Activated CD8-positive, alpha-beta memory T cell treated with anti-CD3 and anti-CD28 coated beads, Interleukin-2, amount 50 U/mL, for 4 hours (primary cell): ENCODE measurements around the gene JAK1.

Experiments
- DNase-seq: peaks from one replicate; pipeline ENCODE4 v3.0.0-alpha.2; 2020

Gene JAK1

DNA sequence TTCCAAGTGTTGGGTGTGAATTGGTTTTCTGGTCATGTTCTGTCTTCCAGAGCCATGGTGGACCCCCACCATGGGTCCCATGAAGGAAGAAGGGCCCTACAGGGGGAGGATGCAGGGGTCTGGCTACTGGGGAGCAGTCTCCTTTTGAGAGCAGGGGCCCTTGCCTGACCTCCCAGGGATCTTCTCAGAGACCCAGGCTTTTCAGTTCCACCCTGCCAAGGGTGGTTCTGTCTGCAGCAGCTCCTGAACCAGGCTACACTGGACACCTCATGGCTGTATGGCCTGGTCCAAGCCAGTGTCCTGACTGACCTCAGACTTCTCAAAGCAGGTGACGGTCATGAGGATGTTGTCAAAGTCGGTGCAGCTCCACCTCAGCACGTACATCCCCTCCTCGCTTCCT lies 109.0 kb downstream of the JAK1 start:
- no peak for DNase-seq

DNA sequence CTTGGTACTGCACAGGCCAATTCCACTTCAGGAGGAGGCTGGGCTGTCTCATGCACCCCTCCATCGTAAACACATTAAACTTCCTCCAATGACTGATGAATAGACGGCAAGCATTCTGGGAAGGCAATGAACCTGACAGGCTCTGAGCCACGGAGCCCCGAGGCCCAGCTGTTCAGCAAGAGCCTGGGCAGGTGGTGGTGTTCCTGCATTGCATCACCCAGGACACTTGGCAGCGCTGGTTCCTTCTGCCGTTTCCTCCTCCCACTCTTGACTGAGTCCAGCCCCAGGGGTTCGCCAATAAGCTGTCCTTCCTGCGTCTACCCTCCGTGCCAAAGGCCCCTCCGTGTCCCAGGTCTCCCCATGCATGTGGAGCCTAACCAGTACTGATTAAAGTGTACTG lies 109.8 kb downstream of the JAK1 start:
- no peak for DNase-seq

DNA sequence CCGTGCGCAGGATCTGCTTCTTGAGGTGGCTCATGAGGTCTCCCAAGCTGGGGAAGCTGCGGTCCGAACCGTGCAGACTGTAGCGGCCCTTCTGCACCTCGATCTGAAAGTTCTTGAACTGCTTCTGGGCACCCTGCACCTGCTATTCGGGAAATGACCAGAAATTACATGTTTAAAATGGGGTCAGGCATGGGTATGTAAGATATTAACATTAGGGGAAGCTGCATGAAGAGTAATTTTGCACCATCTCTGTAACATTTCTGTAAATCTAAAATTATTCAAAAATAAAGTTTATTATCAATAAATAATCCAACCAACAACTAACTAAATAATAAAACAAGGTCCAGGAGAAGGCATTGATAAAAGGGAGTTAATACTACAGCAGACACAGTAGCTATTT lies 110.8 kb downstream of the JAK1 start:
- DNase-seq = no peak

DNA sequence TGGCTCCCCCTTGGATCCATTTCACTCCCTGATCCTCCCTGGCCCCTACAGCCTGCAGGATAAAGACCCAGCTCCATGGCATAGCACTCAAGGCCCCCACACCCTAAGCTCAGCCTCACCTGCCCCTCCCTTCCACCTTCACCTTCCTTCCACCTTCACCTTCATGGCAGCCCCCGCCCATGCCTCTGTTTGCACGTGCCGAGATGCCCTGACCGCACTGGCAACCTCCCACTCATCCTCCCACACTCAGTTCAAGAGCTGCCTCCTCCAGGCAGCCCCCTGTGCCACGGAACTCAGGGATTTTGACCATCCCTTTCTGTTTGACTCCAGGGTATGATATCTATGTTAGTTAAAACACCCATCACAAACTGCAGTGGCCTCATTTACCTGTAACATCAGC lies 111.7 kb downstream of the JAK1 start:
- DNase-seq = no peak

DNA sequence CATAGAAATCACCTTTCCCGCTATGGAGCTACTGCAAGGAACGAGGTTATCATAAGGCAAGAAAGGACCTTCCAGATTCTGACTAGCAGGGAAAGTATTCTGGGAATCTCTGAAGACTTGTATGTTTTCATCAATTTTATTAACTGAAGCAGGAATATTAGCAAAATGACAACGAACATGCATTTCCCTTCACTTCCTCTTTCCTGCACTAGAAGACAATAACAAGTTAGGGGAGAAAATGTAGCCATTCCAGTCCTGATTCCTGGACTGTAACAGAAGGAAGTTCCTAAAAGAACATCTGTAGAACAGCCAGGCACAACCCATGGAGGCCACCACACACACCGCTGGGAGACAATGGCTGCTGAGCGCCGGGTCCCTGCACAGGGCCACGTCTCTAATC lies 114.7 kb downstream of the JAK1 start:
- DNase-seq = no peak

DNA sequence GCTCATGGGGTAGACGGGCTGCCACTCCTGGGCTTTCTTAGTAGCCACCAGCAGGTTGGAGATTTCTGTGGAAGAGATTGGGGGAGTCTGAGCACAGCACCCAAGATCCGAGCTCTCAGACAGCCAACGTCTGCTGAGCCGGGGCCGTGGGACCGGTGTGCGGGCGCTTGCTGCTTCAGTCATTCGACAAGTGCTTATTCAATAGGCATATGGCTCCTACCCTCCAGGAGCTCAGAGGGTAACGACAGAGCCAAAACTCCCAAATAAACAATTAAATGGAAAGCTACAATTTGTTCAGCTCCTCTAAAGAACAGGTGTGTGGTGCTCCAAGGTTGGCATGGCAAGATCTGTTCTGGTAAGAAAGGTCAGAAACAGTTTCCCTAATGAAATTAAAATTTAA lies 115.5 kb downstream of the JAK1 start:
- DNase-seq = no peak

DNA sequence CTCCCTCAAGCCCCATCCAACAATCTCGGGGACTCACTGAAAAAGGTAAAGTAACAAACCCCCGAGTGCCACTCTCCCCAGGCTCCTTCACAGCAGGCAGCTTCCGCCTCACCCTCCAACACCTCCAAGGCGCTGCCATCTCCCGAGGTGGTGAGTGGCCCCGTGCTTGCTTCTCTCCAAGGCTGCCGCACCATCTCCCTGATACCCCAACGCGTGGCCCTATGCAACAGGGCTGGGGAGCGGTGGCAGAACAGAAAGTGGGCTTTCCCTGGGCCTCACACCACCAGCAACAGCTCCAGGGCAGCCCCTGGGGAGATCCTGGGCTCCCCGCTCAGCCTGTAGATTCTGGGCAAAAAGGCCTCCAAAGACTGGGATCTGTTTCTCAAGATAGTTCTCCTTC lies 116.4 kb downstream of the JAK1 start:
- no peak for DNase-seq

DNA sequence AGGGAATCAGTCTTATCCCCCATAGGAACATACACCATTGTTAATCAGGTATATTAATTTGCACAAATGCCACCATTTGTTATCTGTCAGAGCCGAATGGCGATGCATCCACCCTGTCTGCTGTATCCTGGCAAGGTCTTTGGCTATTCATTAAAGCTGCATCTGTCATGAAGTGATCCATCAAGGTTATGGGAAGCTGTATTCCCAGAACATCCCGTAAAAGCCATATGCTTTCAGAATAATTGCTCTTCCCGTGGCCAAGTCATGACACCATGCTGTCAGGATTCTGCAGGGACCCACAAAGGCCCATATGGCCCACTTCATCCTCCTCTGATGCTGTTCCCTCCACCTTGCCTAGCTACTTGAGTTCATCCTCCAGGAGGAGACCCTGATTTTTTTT lies 117.5 kb downstream of the JAK1 start:
- DNase-seq = no peak

DNA sequence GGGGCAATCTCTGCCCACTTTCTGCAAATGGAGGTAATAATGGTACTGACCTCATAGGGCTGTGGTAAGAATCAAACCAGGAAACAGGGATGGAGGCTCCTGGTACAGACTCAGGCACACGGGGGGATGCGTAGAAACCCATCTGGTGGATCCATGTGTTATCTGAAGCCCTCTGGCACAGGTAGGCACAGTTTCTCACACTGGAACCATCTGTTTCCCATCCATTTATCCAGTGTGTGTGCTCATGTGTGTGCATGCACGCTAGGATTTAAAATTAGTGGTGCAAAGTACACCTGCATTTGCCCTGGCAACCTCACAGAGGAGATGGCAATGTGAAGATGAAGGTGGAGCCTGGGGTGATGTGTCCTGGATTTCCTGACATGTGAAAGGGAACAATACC lies 118.2 kb downstream of the JAK1 start:
- no peak for DNase-seq

DNA sequence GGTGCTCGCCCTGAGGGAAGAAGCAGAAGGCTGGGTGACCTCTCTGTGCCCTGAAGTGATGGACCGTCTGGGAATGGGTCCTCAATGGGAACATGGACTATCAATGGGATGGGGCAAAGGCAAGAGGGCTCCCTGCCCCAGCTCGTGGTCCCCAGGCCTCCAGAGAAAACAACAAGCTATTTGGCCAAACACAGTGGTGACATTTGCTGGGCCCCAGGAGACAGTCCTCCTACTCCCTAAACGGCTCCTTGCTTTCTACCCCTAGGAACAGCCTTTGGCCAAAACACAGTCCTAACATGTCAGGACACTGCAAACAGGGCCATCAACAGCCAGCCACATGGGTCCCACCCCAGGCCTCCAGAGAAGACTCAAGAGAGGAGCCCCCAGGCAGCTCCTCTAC lies 118.7 kb downstream of the JAK1 start:
- DNase-seq = no peak

DNA sequence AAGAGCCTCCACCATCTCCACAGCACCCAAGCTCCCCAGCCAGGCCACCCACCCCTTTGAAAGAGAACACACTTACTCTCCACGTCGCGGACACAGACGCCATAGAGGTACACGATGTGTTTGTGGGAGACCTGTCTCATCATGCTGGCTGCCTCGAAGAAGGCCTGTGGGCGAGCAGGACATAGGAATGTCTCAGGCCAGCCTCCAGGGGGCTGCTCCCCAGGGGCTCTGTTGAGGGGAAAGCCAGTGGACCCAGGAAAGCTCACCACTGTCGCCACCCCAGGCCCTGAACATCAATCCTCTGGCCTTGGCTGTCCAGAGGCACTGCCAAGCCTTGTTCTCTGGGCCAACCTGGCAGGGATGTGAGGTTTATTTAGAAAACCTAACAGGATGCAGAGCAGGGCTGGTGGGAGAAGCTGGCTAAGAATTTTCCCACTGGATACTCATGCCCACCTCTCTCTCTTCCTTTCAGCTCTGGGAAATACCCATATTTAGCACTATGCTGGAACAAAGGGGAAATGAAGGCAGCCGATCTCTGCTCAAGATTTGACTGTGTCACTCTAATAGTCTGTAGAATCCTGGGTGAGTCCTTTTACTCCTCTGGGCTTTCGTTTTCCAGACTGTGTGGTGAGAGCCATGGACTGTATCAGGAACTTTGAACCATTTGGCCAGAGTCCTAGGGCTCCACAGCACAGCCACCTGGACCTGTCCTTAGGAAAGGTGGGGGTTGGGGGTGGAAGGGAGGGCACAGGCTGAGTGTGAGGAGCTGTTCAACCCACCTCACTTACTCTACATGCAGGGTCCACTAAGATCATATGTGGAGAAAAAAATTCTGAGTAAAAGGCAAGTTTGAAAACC lies 119.5 kb downstream of the JAK1 start:
- no peak for DNase-seq

DNA sequence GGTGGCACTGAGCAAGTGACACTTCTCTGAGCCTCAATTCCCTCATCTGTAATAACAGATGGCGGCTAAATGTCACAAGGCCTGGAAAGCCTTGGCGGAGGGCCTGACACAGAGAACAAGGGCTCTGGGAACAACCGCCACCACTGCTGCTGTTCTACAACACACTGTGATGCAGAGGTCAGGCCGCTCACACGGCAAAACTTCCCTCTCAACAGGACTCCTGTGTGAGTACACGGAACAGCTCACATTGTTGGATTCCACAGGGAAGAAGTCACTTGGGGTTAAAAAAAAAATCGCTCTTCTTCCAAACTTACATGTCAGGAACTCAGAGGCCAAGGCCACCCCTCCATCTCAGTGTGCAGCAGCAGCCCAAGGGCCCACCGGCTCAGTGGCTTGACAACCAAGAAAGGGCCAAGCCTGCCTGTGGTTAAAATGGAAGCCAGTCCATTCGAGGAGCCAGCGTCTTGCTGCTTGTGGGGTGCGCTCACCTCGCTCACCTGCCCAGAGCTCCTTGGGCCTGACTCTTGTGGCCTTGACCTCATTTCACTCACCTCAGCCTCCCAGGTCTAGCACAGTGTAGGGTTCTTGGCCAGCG lies 120.4 kb downstream of the JAK1 start:
- DNase-seq = no peak

DNA sequence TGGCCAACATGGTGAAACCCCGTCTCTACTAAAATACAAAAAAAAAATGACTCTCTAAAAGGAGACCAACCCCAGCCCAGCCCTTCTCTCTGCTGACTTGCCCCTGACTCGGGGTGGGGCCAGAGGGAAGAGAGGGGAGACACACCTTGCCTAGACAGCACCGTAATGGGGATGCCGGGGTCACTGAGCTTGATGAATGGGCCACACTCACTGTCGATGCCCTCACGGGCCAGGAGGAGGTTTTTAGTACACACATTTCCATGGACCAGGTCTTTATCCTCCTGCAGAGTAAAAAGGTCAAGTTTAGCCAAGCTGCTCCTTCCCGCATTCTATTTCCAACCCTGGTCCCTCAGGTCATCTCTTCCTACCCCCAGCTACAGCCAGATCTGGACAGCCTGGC lies 121.7 kb downstream of the JAK1 start:
- DNase-seq = no peak

DNA sequence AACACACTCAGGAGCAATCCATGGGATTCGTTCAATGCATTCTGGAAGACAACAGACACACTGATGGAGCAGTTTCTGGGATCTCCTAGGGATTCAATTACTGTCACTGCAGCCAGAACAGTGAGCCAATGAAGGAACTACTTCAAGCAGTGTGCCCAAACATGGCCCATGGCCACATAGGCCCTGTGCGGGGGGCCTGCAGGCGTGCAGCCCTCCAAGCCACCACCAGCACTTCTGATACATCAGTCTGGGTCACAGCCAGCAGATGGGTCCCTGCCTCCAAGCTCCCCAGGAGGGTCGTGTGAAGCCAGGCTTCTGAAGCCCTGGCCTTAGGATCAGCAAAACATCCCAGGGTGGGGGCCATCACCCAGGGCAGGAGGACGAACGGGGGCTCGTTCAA lies 122.2 kb downstream of the JAK1 start:
- DNase-seq = no peak

DNA sequence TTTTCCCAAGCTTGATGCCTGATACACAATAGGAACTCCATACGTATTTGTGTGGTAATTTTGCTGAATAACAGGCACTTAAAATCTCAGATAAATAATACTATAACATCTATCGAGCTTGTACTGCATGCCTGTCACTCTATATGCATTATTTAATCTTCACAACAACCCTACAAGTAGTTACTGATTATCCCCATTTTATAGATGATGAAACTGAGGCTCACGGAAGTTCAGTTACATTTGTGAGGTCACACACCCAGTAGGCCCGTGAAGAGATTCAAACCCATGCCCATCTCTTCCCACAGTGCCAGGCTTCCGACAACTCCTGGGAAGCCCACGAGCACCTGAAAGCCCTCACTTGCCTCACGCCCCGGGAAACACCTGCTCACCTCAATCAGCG lies 122.7 kb downstream of the JAK1 start:
- DNase-seq = no peak

DNA sequence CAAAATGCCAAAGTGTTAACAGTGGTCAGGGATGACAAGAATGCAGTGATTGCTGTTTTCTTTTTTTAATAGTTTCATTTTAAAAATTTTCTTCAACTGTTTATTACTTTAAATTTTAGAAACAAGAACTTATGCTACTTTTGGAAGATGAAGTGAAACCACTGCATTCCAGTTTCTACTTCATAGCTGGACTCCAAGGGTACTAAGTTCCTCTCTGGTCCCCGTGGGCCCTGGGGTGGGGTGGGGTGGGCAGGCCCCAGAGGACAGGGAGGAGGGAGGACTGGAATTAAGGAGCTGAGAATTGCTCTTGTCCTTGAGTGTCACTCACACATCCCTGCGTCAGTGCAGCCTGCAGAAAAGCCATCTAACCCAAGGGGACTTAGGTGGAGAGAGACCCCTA lies 124.1 kb downstream of the JAK1 start:
- DNase-seq = no peak

DNA sequence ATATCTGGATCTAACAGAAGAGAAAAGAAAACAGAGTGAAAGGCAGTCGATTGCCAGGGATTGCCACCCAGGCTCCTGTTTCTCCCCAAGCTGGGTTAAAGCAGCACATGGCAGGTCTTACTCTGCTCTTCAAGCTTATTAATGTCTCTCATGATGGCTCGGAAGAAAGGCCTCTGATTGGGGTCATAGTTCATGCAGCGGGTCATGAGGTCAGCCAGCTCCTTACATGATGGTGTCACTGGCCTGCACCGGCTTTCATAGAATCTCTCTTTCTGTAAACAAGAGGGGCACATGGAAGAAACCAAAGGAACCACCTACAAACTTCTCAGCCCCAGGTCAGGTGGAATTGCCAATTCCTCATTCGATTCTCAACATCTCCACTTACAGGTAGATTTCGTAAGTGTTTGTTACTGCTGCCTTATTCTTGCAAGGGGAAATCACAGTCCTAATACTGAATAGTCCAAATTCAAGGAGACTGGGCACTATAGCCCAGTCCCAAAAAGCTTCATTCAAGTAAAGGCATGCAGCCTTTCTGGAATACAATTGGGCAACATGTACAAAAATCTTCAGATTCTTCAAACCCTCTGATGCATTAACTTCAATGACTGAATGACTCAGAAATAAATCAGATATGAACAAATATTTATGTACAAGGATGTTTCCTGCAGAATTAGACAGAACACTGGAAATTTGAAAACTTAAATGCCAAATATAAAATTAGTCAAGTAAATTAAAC lies 124.9 kb downstream of the JAK1 start:
- DNase-seq = no peak

DNA sequence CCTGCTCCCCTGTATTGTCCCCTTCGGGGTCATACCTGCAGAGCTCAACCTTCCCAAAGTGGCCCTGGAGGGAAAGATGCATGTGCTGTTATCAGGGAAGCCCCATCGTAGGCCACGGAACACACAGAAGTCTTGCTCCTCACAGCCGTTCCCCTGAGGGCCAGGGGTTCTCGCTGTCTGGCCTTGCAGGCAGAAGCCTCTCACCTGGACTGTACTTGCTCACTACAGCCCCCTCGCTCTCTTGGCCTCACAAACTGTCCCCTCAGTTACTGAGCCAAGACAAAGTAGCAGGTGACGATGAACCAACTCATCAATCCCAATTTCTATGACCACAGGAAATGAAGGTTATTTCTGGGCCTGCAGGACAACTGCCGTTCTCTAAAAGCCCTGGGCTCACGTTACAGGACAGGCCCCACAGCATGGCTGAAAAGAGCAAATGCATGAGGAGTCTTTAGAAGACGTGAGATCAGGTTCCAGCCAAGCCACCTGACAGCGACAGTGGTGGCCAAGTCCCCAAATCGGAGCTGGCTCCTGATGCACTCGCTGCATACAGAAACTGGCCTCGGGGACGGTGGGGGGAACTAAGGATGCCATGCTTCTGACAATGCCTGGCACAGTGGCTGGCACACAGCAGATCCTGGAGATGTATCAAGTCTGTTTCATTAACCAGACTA lies 126.5 kb downstream of the JAK1 start:
- no peak for DNase-seq

DNA sequence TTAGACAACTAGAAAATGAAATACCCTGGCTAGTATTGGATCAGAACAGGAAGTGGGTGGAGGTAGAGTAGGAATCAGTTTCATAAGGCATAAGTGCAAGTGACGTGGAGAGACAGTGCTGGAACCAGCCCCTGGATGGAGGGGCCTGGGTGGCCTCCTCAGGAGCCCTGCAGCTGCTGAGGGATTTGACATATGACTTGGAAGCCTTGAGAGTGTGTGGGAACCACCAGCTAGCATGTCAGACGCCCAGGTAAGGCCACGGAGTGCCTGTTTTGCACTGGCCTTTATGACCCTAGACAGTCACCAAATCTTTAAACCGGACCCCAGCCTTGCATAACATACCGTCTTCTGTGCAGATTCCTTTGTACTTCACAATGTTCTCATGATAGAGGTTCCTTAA lies 127.1 kb downstream of the JAK1 start:
- DNase-seq = no peak

DNA sequence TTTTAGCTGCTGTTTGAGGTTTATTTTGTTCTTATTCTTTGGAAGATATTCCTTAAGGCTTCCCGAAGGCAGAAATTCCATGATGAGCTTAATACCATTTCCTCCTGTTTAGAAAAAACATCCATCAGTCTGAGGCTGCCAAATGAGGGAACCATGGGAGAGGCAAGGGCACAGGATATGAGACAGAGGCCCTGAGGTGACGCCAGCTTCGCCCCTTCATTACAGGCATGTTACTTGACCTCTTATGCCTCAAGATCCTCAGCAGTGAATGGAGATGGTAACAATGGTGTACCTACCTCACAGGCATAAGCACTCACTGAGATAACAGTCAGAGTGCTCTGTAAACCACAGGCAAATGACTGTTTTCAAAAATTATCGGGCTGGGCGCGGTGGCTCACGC lies 127.9 kb downstream of the JAK1 start:
- no peak for DNase-seq

DNA sequence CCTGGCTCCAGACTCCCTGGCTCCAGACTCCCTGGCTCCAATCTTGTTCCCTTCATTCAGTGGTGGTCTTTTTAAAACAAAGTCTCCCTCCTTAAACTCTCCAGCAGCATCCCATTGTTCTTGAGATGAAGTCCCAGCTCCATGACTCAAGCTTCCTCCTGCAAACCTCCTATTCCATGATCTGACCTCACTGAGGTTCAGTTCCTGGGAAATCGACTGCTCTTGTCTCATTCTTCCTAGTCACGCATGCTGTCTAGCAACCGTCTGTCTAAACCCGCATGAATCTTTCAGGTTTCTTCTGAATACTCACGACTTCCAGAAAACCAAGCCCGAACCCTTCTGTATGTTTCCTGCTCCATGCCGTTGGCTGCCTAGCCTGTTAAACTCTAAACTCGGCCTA lies 129.5 kb downstream of the JAK1 start:
- no peak for DNase-seq

DNA sequence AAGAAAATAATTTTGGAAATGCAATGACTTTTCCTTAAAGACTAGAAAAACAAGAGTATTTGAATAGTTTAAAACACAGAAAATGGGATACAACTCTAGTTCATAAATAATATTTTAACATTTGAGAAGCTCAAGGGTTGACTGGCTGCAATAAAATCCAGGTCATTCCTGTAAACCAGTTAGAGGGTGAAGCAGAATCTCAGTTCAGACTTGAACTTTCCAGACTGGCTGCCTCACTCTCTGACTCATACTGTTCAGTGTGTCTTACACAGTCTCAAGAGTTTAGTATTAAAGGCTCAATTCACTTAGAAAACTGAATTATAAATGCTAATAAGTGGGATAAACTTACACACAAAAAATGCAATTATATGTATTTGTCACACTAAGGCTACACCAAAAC lies 131.6 kb downstream of the JAK1 start:
- DNase-seq = no peak

DNA sequence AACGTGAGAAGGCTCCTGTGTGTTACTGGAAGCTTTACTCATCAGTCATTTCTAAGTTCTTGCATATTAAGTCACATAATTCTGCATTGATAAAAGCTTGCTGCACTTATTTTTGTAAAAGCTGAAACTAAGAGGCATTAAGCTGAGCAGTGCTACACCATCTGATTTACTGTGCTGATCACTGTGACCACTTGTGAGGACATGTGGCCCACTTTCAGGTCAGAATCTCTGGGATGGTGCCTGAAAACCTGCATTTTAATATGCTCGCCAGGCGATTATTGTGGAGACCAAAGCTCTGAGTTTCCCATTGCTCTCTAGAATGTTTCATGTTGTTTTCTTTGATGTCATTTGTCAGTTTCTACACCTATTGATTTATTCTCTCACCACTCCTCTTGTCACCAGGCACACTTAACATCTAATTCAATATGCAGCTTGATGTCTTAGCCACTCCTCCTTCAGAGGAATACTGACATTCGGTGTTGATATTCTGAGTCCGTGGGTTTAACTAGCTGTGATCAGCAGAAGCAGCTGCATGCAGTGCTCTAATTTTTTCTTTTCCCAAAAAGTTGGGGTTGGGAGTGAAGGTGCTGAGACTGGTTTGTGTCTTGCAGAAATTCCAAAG lies 136.2 kb downstream of the JAK1 start:
- no peak for DNase-seq
